ENCODE data around the gene EFNA5.

GRCh38 chr5:107539726-107540330 is 130.9 kb downstream of the EFNA5 start:
- TF ChIP-seq POLR2A (IDR thresholded peaks at IDR 0.05; ENCODE audit: low read length) (no peak), GATA1 (IDR thresholded peaks at IDR 0.05; ENCODE audit: low read depth, low read length) (no peak)

All from erythroblast (primary cell).